ENCODE data around the gene RCC2. TPM values are rescaled to one million over a fixed set of nuclear protein-coding genes. Genes with fewer than 3 reads are reported as not detected.

Gene RCC2
- polyA plus RNA-seq, 1 of the 3 experiments (the other 2 are of a cell fraction), result 53.8 TPM

DNA sequence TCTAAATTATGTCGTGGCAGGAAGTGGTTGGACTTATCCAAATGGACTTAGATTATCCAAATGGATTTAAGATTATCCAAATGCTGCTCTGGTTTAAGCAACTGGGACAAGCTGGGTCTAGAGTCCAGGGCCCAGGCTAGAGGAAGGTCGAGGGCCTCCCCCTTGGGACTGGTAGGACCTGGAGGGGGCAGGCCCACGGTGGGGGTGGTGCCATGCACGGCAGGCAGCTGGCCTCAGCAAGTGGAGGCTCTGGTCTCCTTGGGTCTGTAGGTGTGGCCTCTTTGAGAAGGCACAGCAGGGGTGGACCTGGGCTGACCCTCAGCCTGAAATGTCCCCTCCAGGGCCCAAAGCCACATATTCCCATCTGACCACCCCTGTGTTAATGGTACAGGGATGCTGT, 37.6 kb downstream of the RCC2 start (continued):
- TF ChIP-seq, protein P1, sequence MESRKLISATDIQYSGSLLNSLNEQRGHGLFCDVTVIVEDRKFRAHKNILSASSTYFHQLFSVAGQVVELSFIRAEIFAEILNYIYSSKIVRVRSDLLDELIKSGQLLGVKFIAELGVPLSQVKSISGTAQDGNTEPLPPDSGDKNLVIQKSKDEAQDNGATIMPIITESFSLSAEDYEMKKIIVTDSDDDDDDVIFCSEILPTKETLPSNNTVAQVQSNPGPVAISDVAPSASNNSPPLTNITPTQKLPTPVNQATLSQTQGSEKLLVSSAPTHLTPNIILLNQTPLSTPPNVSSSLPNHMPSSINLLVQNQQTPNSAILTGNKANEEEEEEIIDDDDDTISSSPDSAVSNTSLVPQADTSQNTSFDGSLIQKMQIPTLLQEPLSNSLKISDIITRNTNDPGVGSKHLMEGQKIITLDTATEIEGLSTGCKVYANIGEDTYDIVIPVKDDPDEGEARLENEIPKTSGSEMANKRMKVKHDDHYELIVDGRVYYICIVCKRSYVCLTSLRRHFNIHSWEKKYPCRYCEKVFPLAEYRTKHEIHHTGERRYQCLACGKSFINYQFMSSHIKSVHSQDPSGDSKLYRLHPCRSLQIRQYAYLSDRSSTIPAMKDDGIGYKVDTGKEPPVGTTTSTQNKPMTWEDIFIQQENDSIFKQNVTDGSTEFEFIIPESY (IDR thresholded peaks at IDR 0.05; ENCODE audit: borderline replicate concordance, low read depth), result no peak
- no peak for TF ChIP-seq RCOR1 (IDR thresholded peaks at IDR 0.05; ENCODE audit: low read length)
- no peak for TF ChIP-seq EP300 (IDR thresholded peaks at IDR 0.05; ENCODE audit: borderline replicate concordance in 1 of 2, low read depth in 1 of 2, low read length in 1 of 2)
- no peak for TF ChIP-seq FOXM1 (IDR thresholded peaks at IDR 0.05; ENCODE audit: low read depth)
- TF ChIP-seq YY1 (IDR thresholded peaks at IDR 0.05; ENCODE audit: low read depth), result no peak
- no peak for TF ChIP-seq SMC3 (IDR thresholded peaks at IDR 0.05; ENCODE audit: low read depth, low read length)
- no peak for TF ChIP-seq MEF2A (IDR thresholded peaks at IDR 0.05; ENCODE audit: borderline replicate concordance, low read depth)
- TF ChIP-seq MXI1 (IDR thresholded peaks at IDR 0.05; ENCODE audit: low read depth, low read length), result no peak

DNA sequence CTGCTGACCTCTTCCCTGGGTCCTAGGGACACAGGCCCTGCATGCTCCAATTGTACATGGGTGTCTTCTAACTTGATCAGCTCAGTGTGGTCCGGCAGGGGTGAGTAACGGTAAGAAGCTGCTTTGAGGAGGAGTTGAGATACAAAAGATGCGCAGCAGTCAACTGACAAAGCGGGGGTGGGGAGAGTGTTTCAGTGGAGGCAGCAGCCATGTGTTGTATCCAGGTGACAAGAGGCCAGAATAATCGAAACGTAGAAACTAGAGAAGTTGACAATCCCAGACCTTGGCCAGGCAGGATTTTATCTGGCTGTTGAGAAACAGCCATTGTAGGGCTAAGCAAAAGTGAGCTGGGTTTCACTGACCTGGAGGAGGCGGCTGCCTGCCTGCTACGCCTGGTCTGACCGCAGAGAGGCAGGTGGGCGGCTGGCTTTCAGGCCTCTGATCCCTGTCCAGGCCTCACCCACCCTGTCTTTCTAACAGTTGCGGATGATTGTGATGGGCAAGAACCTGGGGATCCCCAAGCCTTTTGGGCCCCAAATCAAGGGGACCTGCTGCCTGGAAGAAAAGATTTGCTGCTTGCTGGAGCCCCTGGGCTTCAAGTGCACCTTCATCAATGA, 38.6 kb downstream of the RCC2 start:
- no peaks in the 10 kb centered on the region for H3K36me3 ChIP-seq (replicated peaks in 1 of 2; ENCODE audit: control insufficient read depth in 1 of 2, insufficient read depth in 2 of 2, low read length in 1 of 2)
- no peak overlapping the region for H3K27ac ChIP-seq (ENCODE audit: low read depth in 2 of 2, low read length in 1 of 2)
- H3K4me1 ChIP-seq (ENCODE audit: control insufficient read depth in 1 of 2, insufficient read depth in 2 of 2, low read depth in 1 of 2, low read length in 1 of 2), result peaks cover 0 to under 1% of the 10 kb centered on the region in 2 experiments; a peak in 1 of 4 replicates
- H3K4me2 ChIP-seq, result no peak overlapping the region
- no peaks in the 10 kb centered on the region for H3F3A ChIP-seq (replicated peaks; ENCODE audit: insufficient read depth)
- no peak overlapping the region for H3K9ac ChIP-seq
- WGBS (ENCODE audit: low lambda C conversion rate), result 87% methylated on average over 9 of the region's 11 CpGs
- H3K9me3 ChIP-seq, result no peaks in the 10 kb centered on the region
- H3K9me2 ChIP-seq, result no peaks in the 10 kb centered on the region
- no peaks in the 10 kb centered on the region for H4K20me1 ChIP-seq (ENCODE audit: insufficient read depth)
- H2AFZ ChIP-seq (ENCODE audit: low read depth), result no peak overlapping the region
- no peak for DNase-seq
- H3K27me3 ChIP-seq (ENCODE audit: insufficient read depth), result no peaks in the 10 kb centered on the region
- TF ChIP-seq TCF12 (IDR thresholded peaks at IDR 0.05) (no peak), RFX5 (IDR thresholded peaks at IDR 0.05; ENCODE audit: low read length) (no peak), NRF1 (IDR thresholded peaks at IDR 0.05; ENCODE audit: low read depth, low read length) (no peak), EZH2phosphoT487 (IDR thresholded peaks at IDR 0.05; ENCODE audit: borderline replicate concordance, low read depth) (no peak), TAF1 (IDR thresholded peaks at IDR 0.05; ENCODE audit: borderline replicate concordance, low read depth, low read length) (no peak)
- TF ChIP-seq, protein P2, sequence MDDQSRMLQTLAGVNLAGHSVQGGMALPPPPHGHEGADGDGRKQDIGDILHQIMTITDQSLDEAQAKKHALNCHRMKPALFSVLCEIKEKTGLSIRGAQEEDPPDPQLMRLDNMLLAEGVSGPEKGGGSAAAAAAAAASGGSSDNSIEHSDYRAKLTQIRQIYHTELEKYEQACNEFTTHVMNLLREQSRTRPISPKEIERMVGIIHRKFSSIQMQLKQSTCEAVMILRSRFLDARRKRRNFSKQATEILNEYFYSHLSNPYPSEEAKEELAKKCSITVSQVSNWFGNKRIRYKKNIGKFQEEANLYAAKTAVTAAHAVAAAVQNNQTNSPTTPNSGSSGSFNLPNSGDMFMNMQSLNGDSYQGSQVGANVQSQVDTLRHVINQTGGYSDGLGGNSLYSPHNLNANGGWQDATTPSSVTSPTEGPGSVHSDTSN (IDR thresholded peaks at IDR 0.05), result no peak
- ChIA-PET CTCF (no interaction called here), POLR2A (no interaction called here)
- H3K79me2 ChIP-seq (ENCODE audit: insufficient read depth), result no peaks in the 10 kb centered on the region
- no peak overlapping the region for H3K4me3 ChIP-seq (ENCODE audit: low read depth in 2 of 2, low read length in 1 of 2)
